PC-9 (cell line): ENCODE results near the gene CCDC81. TPM values are rescaled to one million over a fixed set of nuclear protein-coding genes. Genes with fewer than 3 reads are reported as not detected.
"Not testable (repeated sequence)": the region's sequence is repeated elsewhere in the genome, so short reads cannot be mapped to it uniquely, and the experiment has no call there.

Experiments
- BruUV-seq: library from RNA; stranded (reverse); fragments of 400-500 nt; replicated peaks from 2 replicates; lab custom pipeline; 2021; lab: Mats Ljungman, UMichigan
- CTCF ChIA-PET: fragments of 300-600 bp; sonication (Branson Sonifier 250); formaldehyde crosslinking; loops from one replicate; lab custom pipeline; 2022; ENCODE audit warnings: antibody characterized with exemption; lab: Charles Lee
- POLR2A ChIA-PET: fragments of 300-600 bp; sonication (Branson Sonifier 250); formaldehyde crosslinking; loops from one replicate; lab custom pipeline; 2022; ENCODE audit warnings: antibody characterized with exemption; ENCODE audit not compliant: unreplicated experiment; lab: Charles Lee
- DNase-seq, 2 experiments: peaks; one replicate each; pipeline versions ENCODE4 v3.0.0 to v3.0.0-alpha.2; 2015 to 2022; ENCODE audit warnings: mixed read lengths in 1 of 2
- H2AFZ ChIP-seq: fragments of 200-600 bp; sonication (generic); 2 replicates; pipeline ENCODE4 v1.8.1; 2017; ENCODE audit warnings: antibody characterized with exemption
- H3F3A ChIP-seq: fragments of 200-600 bp; sonication (generic); 2 replicates; pipeline ENCODE4 v1.8.1; 2017; ENCODE audit warnings: antibody characterized with exemption, mild to moderate bottlenecking, low read depth; ENCODE audit not compliant: insufficient read depth
- H3K27ac ChIP-seq: fragments of 200-600 bp; sonication (generic); 2 replicates; pipeline ENCODE4 v1.6.1; 2016; ENCODE audit warnings: mixed run types
- H3K27me3 ChIP-seq: fragments of 200-600 bp; sonication (generic); 2 replicates; pipeline ENCODE4 v1.6.1; 2016; ENCODE audit warnings: low read depth, mixed run types; ENCODE audit not compliant: insufficient read depth
- H3K36me3 ChIP-seq: fragments of 200-600 bp; sonication (generic); 2 replicates; pipeline ENCODE4 v1.6.1; 2016; ENCODE audit warnings: low read depth, mixed run types
- H3K4me1 ChIP-seq: fragments of 200-600 bp; sonication (generic); replicated peaks from 2 replicates; pipeline ENCODE4 v1.6.1; 2016; ENCODE audit warnings: mixed run types; ENCODE audit not compliant: insufficient read depth
- H3K4me2 ChIP-seq: fragments of 200-600 bp; sonication (generic); 2 replicates; pipeline ENCODE4 v1.6.1; 2017; ENCODE audit warnings: mixed run types
- H3K4me3 ChIP-seq: fragments of 200-600 bp; sonication (generic); 2 replicates; pipeline ENCODE4 v1.6.1; 2016; ENCODE audit warnings: mixed run types
- H3K79me2 ChIP-seq: fragments of 200-600 bp; sonication (generic); 2 replicates; pipeline ENCODE4 v1.6.1; 2017; ENCODE audit warnings: low read depth, mixed run types
- H3K9me2 ChIP-seq: fragments of 200-600 bp; sonication (generic); 2 replicates; pipeline ENCODE4 v1.8.1; 2017; ENCODE audit warnings: mild to moderate bottlenecking; ENCODE audit not compliant: insufficient read depth
- H3K9me3 ChIP-seq: fragments of 200-600 bp; sonication (generic); 2 replicates; pipeline ENCODE4 v1.8.1; 2016; ENCODE audit warnings: low read depth; ENCODE audit not compliant: insufficient read depth
- H4K20me1 ChIP-seq: fragments of 200-600 bp; sonication (generic); 2 replicates; pipeline ENCODE4 v1.8.1; 2017; ENCODE audit not compliant: insufficient read depth
- EZH2 ChIP-seq: fragments of 200-600 bp; sonication (generic); IDR thresholded peaks from 2 replicates; pipeline ENCODE4 v1.8.0; 2017; ENCODE audit warnings: antibody characterized with exemption, low read depth
- intact Hi-C: fragments of 100-400 bp; cut with micrococcal nuclease; formaldehyde crosslinking; loops from one replicate; pipeline ENCODE4 v1.10.0; 2022; ENCODE audit not compliant: unreplicated experiment
- total RNA-seq: library from RNA; stranded (reverse); gene quantifications from 2 replicates; pipeline ENCODE4 v1.2.3, GENCODE V29; 2021
- TF ChIP-seq, protein P1 (sequence below): fragments of 200-600 bp; sonication (generic); conservative IDR thresholded peaks from 2 replicates; pipeline ENCODE4 v1.6.1; 2017; ENCODE audit warnings: mixed run types, antibody characterized with exemption, mild to moderate bottlenecking, moderate library complexity

CCDC81 gene
- total RNA-seq, 1 experiment from 2014 or later, result 0.65 TPM

DNA sequence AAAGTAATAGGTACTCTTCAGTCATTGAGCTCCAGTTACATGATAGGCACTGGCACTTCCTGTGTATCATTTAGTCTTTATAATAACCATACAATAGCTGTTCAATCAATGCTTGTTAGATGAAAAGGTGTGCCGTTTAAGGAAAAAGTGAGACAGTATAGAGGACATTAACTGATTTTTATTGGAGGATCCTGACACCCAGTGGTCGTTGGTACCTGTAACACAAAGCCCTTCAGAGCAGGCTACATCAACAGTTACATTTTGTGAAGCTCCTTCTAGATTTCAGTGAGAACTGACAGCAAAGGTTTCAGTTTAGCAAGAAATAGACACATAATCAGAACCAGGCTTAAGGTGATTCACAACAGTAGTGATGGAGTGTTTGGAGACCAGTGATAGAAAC is 44.2 kb downstream of the CCDC81 start:
- no peaks in the 10 kb centered on the region for H3K79me2 ChIP-seq
- POLR2A ChIA-PET, result interaction anchor here (0.7 kb wide), 1 partner anchor 1104 kb away, joined by 6 read pairs; no protein-coding TSS in a partner anchor
- H3K27me3 ChIP-seq, result no peaks in the 10 kb centered on the region
- CTCF ChIA-PET, result no interaction called here
- H3K9me2 ChIP-seq, result no peaks in the 10 kb centered on the region
- intact Hi-C loops, result no loop called here
- no peaks in the 10 kb centered on the region for H3F3A ChIP-seq
- no peaks in the 10 kb centered on the region for H3K36me3 ChIP-seq
- H3K4me3 ChIP-seq, result no peak overlapping the region
- BruUV-seq, result no TSS peak
- no peak overlapping the region for H2AFZ ChIP-seq
- H3K9me3 ChIP-seq, result no peaks in the 10 kb centered on the region
- H4K20me1 ChIP-seq, result no peaks in the 10 kb centered on the region
- no peak overlapping the region for H3K4me2 ChIP-seq
- DNase-seq, result no peak
- TF ChIP-seq, protein P1, sequence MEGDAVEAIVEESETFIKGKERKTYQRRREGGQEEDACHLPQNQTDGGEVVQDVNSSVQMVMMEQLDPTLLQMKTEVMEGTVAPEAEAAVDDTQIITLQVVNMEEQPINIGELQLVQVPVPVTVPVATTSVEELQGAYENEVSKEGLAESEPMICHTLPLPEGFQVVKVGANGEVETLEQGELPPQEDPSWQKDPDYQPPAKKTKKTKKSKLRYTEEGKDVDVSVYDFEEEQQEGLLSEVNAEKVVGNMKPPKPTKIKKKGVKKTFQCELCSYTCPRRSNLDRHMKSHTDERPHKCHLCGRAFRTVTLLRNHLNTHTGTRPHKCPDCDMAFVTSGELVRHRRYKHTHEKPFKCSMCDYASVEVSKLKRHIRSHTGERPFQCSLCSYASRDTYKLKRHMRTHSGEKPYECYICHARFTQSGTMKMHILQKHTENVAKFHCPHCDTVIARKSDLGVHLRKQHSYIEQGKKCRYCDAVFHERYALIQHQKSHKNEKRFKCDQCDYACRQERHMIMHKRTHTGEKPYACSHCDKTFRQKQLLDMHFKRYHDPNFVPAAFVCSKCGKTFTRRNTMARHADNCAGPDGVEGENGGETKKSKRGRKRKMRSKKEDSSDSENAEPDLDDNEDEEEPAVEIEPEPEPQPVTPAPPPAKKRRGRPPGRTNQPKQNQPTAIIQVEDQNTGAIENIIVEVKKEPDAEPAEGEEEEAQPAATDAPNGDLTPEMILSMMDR, result peak; percentile 26; the same call in 1 of the 2 replicates
- no peak for TF ChIP-seq EZH2
- no peak overlapping the region for H3K27ac ChIP-seq
- H3K4me1 ChIP-seq, result no peaks in the 10 kb centered on the region

- no peak for DNase-seq
- H3K79me2 ChIP-seq, result no peaks in the 10 kb centered on the region
- H3K27me3 ChIP-seq, result no peaks in the 10 kb centered on the region
- no peak overlapping the region for H3K27ac ChIP-seq
- no peaks in the 10 kb centered on the region for H4K20me1 ChIP-seq
- H3K4me2 ChIP-seq, result no peak overlapping the region
- H3K4me1 ChIP-seq, result no peaks in the 10 kb centered on the region
- H3K4me3 ChIP-seq, result no peak overlapping the region
- H3K9me2 ChIP-seq, result no peaks in the 10 kb centered on the region
- H2AFZ ChIP-seq, result no peak overlapping the region
- no TSS peak for BruUV-seq
- no peaks in the 10 kb centered on the region for H3F3A ChIP-seq
- TF ChIP-seq, protein P1, result no peak
- TF ChIP-seq EZH2, result no peak
- intact Hi-C loops, result no loop called here
- H3K9me3 ChIP-seq, result peaks cover under 1% of the 10 kb centered on the region; the same call in 1 of the 2 replicates
- CTCF ChIA-PET, result no interaction called here
- no peaks in the 10 kb centered on the region for H3K36me3 ChIP-seq
- POLR2A ChIA-PET, result no interaction called here
Observed at GRCh38 chr11:86421946-86422345, 47.3 kb downstream of the CCDC81 start.

DNA sequence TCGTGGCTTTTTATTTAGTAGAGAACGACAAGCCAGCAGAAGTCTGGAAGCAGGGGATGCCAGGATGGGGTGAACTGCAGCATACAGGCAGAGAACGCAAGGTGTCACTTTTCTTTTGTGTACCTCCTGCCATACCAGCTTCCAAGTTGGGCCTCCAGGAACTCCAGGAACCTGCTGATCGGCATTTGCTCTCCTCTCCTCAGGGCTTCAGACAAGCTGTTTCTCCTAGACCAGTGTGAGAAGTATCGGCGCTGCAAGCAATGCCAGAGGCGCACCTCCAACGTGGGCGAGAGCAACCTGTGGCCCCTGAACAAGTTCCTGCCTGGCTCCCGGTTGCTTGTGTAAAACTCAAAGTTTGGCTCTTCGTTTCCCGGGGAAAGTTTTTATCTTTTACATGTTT is 47.7 kb downstream of the CCDC81 start:
- DNase-seq, result no peak
- no peaks in the 10 kb centered on the region for H3K9me2 ChIP-seq
- no peak overlapping the region for H3K4me3 ChIP-seq
- TF ChIP-seq, protein P1, result no peak
- TF ChIP-seq EZH2, result no peak
- H3K27me3 ChIP-seq, result no peaks in the 10 kb centered on the region
- BruUV-seq, result no TSS peak
- H3K4me1 ChIP-seq, result no peaks in the 10 kb centered on the region
- CTCF ChIA-PET, result no interaction called here
- no peak overlapping the region for H3K27ac ChIP-seq
- POLR2A ChIA-PET, result no interaction called here
- H3K4me2 ChIP-seq, result no peak overlapping the region
- intact Hi-C loops, result no loop called here
- H3K36me3 ChIP-seq, result no peaks in the 10 kb centered on the region
- H3K79me2 ChIP-seq, result no peaks in the 10 kb centered on the region
- H3F3A ChIP-seq, result no peaks in the 10 kb centered on the region
- H3K9me3 ChIP-seq, result peaks cover 3% of the 10 kb centered on the region; the same call in 1 of the 2 replicates
- H4K20me1 ChIP-seq, result no peaks in the 10 kb centered on the region
- H2AFZ ChIP-seq, result no peak overlapping the region

- H3K4me2 ChIP-seq, H3K9me2 ChIP-seq, H2AFZ ChIP-seq, H3K27ac ChIP-seq, intact Hi-C loops, H3K27me3 ChIP-seq, H3K79me2 ChIP-seq, H3K36me3 ChIP-seq, H3K9me3 ChIP-seq, CTCF ChIA-PET, DNase-seq, H3F3A ChIP-seq, H3K4me3 ChIP-seq, H3K4me1 ChIP-seq, POLR2A ChIA-PET, BruUV-seq, H4K20me1 ChIP-seq: not testable (repeated sequence)
Observed at GRCh38 chr11:86423488-86423887, 48.8 kb downstream of the CCDC81 start.
